GM12892 (cell line): ENCODE data around the gene TUBA8.
"Not testable (repeated sequence)": the region's sequence is repeated elsewhere in the genome, so short reads cannot be mapped to it uniquely, and the experiment has no call there.

Experiments
- DNase-seq: peaks from one replicate; pipeline ENCODE4 v3.0.0; 2011; ENCODE audit not compliant: insufficient read length
- FAIRE-seq: peaks from 2 replicates; lab custom pipeline; 2011; peaks lifted over from hg19 to GRCh38; lab: Jason Lieb, UNC
- POLR2A ChIP-seq: IDR thresholded peaks from 2 replicates; pipeline ENCODE4 v1.6.1; 2011; ENCODE audit warnings: low read depth, low read length, control low read depth
- POLR2AphosphoS5 ChIP-seq: IDR thresholded peaks from 2 replicates; pipeline ENCODE4 v1.6.1; 2011; ENCODE audit warnings: low read depth, low read length, control low read depth
- TAF1 ChIP-seq: IDR thresholded peaks from 2 replicates; pipeline ENCODE4 v1.6.1; 2011; ENCODE audit warnings: low read depth, mild to moderate bottlenecking, control low read depth, low read length, borderline replicate concordance

The TUBA8 gene

GRCh38 chr22:18126606-18127005, 16.0 kb downstream of the TUBA8 start:
- DNase-seq (no peak), FAIRE-seq (no peak)
- TF ChIP-seq POLR2A = no peak
- no peak for TF ChIP-seq TAF1
- no peak for TF ChIP-seq POLR2AphosphoS5

DNA sequence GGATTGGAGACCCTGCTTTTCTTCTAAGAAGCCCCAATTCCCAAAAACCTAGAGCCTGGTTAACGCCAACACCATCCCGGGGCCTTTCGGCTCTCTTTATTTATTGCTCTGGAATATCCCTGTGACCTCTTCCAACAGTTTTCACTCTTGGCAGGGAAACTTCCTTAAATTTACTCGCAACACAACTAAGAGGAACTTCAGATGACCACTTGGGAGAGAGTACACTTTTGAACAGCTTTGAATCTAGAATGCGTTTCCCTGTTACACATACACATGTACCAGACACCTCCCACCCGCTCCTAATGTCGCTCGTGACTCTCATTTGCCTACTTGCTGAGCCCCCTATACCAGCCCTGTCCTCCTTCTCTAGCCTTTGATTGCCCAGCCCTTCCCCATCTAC, 19.4 kb downstream of the TUBA8 start:
- DNase-seq (no peak), FAIRE-seq (no peak)
- TF ChIP-seq POLR2A = no peak
- TF ChIP-seq POLR2AphosphoS5 = no peak
- TF ChIP-seq TAF1 = no peak

DNA sequence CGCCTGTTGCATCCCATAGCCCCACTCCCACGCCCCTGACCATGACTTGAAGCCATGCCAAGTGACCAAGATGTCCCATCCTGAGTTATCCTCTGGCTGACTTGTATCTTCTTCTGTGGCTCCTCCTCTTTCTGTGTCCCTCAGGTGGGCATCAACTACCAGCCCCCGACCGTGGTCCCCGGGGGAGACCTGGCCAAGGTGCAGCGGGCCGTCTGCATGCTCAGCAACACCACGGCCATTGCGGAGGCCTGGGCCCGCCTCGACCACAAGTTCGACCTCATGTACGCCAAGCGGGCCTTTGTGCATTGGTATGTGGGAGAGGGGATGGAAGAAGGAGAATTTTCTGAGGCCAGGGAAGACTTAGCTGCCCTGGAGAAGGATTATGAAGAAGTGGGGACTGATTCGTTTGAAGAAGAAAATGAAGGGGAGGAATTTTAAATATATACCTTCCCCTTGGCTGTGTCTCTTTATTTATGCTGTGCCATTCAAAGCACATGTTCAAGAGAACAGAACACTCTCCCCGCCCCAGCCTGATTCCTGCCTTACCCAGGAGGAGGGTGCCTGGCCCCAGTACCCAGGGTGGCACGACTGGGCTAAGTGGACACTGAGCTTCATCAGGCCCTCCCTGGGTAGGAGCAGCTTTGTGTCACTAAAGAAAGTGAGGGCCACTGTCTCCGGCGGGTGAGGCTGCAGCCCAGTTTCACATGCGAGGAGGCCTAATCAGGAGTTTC, 20.3 kb downstream of the TUBA8 start:
- no peak for FAIRE-seq
- TF ChIP-seq POLR2AphosphoS5 (no peak), POLR2A (no peak), TAF1 (no peak)
- no peak for DNase-seq

DNA sequence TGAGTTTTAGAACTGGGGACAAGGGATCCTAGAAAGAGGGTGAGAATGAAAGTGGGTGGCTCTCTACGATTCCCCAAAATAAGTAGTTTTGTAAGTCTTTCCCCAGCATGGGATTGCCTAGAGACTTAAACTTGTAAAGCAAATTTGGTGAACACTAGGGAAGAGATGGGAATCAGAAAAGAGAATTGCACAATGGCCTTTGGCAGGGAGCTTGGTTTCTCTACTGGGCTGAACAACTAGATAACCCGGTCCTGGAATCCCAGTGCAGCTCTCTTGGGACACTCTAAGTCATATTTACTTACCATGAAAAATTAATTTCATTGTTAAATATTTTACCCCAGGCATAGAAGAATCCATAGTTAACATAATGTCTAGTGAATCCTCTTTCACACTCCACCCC, 22.8 kb downstream of the TUBA8 start:
- TF ChIP-seq TAF1 (no peak), POLR2AphosphoS5 (no peak), POLR2A (no peak)
- DNase-seq = no peak
- FAIRE-seq = no peak

DNA sequence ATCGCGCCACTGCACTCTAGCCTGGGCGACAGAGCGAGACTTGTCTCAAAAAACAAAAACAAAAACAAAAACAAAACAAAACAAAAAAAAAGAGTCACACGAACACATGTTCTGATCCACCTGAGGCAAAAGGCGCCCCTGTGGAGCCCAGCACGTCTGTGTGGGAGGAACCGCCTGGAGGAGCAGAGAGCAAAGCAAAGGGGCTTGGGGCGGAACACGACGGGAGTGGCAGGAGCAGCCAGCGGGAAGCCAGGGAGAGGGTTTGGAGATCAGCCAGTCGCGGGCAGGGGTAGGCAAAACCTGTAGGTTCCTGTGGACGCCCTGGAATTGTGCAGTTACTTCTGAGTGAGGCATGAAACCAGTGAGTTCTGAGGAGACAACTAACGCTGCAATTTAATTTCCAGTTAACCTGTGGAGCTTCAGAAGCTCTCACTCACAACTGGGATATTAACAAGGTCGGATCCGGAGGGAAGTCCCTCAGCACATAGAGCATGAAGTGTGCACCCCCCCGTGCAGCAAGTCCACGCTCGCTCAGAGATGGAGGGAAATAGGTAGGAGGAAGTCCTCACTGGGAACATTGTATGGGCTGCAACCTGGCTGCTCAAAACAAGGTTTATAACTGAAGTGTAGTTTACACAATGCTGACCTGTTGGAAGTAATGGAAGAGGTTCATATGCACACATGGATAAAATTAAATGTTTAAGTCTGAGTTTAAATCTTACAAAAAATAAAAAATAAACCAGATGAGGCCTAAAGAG, 26.1 kb downstream of the TUBA8 start:
- DNase-seq (no peak), FAIRE-seq (no peak)
- TF ChIP-seq POLR2A (no peak), TAF1 (no peak), POLR2AphosphoS5 (no peak)

DNA sequence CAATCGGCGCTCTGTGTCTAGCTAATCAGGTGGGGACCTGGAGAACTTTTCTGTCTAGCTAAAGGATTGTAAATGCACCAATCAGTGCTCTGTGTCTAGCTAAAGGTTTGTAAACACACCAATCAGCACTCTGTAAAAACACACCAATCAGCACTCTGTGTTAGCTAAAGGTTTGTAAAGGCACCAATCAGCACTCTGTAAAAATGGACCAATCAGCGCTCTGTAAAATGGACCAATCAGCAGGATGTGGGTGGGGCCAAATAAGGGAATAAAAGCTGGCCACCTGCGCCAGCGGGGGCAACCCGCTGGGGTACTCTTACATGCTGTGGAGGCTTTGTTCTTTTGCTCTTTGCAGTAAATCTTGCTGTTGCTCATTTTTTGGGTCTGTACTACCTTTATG, 30.4 kb downstream of the TUBA8 start:
- not testable (repeated sequence) for DNase-seq, FAIRE-seq

DNA sequence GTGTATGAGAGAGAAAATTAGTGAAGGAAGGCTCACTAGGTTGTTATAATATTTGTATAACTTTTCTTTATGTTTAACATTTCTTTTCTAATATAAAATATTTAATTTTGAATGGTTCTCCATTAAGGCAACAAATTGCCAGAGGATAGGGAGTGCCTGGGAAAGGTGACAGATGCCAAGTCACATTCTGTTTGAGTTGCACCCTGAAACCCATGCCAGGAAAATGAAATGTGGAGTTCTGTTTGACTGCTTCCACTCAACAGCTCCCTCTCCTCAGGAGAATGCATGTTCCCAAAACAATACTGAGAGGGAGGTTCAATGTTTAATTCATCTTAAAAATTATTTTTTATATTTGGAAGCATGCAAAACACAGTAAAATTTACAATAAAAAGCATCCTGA, 33.5 kb downstream of the TUBA8 start:
- DNase-seq (no peak), FAIRE-seq (no peak)
- TF ChIP-seq POLR2A (no peak), TAF1 (no peak), POLR2AphosphoS5 (no peak)

DNA sequence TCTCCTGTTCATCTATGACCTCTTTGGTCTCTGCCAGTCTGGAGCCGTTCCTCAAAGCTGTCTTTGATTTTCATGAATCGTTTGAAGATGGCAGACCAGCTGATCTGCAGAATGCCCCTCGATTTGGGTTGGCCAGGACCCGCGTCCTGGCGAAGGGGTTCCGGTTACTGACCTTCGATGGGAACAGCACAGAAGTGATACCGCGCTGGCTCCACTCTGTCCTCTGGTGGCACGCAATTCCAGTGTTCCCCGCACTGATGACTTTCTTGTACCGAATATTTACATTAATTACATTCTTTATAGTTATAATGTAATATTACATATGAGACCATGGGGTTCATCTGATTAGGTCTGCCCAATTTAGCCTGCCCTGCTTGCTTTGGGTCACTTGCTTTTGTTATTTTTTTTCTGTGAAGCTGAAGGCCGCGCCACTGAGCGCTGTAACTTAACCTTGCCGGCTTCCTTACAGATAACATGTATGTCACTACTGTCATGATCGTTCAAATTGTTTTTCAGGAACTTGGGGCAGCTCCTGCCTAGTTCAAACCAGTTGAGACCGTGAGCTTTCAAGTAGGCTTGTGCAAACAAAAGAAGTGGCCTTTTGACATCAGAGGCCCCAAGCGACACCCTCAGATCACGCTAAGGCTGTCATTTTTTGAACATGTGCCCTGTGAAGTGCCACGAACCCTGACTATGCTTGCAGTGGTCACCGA, 35.2 kb downstream of the TUBA8 start:
- TF ChIP-seq POLR2A (no peak), POLR2AphosphoS5 (no peak), TAF1 (no peak)
- DNase-seq = no peak
- no peak for FAIRE-seq

GRCh38 chr22:18146389-18146753, 35.8 kb downstream of the TUBA8 start:
- FAIRE-seq = no peak
- no peak for DNase-seq
- no peak for TF ChIP-seq TAF1
- no peak for TF ChIP-seq POLR2AphosphoS5
- no peak for TF ChIP-seq POLR2A

- no peak for DNase-seq
- TF ChIP-seq TAF1 (no peak), POLR2A (no peak), POLR2AphosphoS5 (no peak)
- no peak for FAIRE-seq
Observed at GRCh38 chr22:18147791-18148190, 37.2 kb downstream of the TUBA8 start.

DNA sequence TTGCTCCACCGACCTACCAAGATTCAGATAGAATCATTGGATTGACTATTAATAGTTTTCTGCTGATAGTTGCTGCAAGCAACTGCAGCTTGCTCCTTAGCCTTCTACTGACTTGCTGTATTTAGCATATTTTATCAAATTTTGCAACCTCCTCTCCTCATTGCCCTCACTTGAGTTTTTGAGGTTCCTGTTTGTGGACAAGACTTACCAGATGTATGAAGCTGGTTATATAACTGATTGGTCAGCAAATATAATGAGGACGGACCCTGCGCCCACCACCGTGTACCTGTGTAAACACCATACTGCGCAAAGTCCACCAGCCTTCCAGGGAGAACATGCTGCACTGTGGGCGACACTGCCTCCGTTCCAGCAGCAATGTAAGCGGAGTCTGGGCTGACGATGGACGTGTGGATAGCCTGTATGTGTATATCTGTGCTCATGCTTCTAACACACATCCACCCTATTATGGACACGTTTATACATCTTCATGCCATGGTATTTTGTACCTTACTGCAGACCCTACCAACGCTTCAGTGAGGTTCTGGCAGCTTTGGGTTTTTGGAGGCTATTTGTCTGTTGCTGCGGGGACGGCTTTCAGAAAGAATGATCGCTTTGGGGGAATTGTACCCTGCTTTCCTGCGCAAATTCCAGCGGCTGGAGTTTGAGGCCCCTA, 37.8 kb downstream of the TUBA8 start:
- no peak for TF ChIP-seq TAF1
- no peak for TF ChIP-seq POLR2AphosphoS5
- no peak for TF ChIP-seq POLR2A
- DNase-seq (no peak), FAIRE-seq (peak; percentile 90)

DNA sequence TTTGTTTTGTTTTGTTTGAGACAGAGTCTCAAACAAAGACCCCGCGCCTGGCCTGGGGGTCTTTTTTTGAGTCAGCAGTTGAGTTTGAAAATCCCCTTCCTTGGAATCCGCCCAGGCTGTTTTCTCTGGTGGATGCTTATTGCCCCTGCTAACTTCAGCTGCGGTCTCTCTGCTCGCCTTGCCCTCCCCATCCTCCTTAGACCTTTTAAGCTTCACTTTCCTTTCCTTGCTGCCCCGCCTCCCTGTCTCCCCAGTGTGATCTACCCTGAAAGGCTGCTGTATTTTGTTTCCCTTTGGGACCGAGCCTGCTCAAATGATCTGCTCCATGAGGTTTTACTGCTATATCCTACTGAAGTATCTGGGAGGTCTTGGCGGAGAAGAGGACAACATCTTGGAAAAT, 41.9 kb downstream of the TUBA8 start:
- no peak for FAIRE-seq
- TF ChIP-seq TAF1 (no peak), POLR2A (no peak), POLR2AphosphoS5 (no peak)
- no peak for DNase-seq
